ENCODE results near the gene CFHR2.

GRCh38 chr1:197001828-197002227 is 58.3 kb downstream of the CFHR2 start:
- TF ChIP-seq REST (IDR thresholded peaks at IDR 0.05; ENCODE audit: insufficient read depth in 1 of 2, low read depth in 2 of 2, low read length in 2 of 2) (no peak), SIN3A (IDR thresholded peaks at IDR 0.05; ENCODE audit: borderline replicate concordance, insufficient read depth, low read length) (no peak), POLR2AphosphoS5 (IDR thresholded peaks at IDR 0.05; ENCODE audit: low read depth, low read length) (no peak), FOXP2 (optimal IDR thresholded peaks at IDR 0.05; ENCODE audit: borderline replicate concordance, extremely low read depth, extremely low read length, insufficient read depth) (no peak), TAF1 (IDR thresholded peaks at IDR 0.05; ENCODE audit: borderline replicate concordance, insufficient read depth, low read length) (no peak)

Data from PFSK-1 (cell line).